DMS114 treated with DMSO at 0.1 percent for 48 hours (cell line): ENCODE results near the gene CHD5.

Experiments used
- DNase-seq: peaks from one replicate; lab custom pipeline; 2025; ENCODE audit not compliant: unreplicated experiment; lab: John Stamatoyannopoulos, UW

Gene CHD5

DNA sequence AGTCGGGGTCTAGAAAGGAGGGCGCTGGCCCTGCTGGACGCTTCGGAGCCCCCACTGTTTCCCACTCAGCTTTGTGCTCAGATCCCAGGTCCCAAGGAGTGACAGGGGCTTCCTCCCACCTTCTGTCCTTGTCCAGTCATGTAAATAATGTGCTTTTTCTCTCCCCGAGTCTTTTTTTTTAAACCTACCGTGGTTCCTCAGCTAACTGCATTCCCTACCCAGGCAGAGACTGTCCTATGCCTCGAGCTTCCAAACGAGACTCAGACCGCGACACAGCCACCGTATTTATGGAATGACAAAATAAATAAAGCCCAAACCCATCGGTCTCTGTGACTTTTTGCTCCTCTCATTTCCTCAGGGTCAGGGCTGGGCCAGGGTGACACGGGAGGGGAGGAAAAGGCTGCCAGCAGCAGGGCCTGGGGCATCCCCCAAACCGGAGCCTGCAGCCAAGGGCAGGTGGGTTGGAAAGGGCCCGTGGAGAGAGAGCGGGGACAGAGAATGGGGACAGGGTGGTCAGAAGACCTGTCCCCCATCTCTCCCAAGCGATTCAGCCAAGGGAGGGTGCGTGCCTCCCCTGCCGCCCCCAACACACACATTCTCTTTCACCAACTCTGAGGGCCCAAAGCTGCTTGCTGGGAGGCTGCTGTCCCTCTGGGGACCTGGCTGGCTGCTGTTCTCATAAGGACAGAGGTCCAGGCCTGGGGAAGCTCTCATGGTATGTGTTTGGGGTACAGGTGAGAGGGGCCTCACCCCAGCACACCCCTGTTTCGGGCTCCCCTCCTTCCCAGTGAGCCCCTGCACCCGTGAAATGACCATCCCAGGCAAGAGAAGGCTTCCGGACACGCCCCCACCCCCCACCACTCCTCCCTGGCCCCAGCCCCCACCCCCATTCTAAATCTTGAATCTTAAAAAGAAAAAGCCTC lies 79.0 kb downstream of the CHD5 start:
- no peak for DNase-seq

DNA sequence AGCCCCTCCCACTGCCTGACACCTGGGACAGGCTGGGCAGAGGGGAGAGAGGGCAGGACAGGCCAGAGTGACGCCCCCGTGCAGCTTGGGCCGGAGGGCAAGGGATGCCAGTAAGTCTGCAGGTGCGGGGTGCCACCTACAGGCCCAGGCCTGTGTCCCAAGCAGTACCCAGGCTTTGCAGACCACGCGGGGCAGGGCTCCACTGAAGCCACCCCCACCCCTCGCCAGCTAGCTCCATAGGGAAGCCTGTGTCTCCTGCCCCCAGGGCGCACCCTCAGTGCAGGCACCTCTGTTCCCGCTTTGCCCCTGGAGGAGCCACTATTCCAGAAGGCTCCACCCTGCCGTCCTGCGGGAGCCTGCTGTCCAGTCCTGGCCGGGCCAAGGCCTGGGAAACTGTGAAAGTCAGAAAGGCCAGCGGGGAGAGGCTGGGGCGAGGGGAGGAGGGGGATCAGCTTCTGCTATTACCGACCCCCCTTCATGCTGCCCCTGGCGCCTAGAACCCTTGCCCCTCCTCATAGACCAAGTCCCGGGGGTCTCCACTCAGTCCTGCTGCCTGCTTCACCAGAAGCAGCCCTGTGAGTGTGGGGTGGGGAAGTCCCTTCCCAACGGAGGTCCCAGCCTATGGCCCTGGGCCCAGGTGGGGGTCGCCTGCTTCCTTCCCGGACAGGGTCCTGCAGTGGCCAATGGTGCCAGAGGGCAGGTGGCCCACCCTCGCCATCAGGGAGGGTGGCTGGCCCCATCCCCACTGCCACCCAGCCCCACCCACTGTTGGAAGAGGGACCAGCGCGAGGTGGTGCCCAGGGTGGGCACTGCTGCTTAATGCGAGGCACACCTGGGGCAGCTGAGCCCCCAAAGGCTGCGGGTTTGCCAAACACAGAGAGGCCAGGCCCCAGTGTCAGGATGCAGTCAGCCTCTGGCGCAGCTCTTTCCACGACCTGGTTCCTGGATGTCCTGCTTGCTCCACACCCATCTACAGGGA lies 80.0 kb downstream of the CHD5 start:
- DNase-seq: no peak

DNA sequence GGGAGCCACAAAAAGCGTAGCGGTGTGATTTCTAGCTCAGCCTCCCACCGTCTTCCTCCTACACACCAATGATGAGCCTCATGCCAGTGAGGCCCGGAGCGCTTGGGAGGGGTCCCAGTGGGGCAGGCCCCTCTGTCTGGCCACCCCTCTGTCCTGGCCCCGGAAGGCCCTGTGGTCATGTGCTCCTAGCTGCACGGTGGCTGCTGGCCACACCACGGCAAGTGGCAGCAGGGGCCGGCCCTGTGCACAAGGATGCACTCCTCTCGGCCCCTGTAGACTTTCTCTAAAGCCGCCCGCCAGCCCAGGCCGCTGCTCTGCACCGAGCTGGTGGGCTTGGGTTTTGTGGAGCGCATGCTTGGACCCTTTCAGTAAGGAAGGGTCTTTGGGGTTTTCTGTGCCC lies 80.8 kb downstream of the CHD5 start:
- DNase-seq: no peak

DNA sequence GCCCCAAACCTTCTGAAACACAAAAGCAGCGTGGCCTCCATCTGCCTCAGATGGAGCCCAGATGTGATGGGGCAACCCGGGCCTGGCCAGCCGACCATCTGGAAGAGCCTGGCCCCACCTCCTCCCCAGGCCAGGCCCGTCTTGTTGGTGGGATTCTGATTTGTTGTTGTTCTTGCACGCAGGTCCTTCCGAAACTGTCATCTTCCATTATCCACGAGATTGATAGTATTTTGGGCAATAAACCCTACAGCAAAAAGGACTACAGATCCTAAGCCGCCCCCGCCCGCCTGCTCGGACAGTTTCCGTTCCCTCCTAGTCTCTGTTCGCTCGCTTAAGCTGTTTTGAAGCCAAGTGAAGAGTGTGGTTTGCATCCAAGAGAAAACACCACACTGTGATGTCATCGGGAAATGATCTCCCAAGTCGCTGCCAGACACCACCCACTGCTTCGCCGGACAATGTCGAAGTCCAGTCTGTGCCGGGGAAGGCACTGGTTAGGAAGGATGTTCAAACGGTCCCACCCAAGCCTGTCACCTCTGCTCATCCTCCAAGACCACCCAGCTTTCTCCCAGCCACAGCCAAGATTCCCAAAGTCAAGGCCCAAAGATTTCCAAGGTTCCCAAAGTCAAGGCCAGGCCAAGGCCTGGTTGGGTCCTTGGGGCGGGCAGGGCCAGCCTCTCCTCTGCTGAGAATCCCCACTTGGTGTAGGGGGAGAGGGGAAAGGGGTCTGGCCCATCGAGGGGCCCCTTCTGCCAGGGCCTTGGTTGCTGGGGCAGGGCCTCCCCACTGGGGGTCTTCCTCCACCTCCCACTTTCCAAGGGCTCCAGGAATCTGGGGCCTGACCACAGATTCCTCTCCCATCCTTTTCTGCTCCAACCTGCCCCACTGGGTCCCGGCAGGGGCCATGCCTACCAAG lies 81.6 kb downstream of the CHD5 start:
- no peak for DNase-seq

DNA sequence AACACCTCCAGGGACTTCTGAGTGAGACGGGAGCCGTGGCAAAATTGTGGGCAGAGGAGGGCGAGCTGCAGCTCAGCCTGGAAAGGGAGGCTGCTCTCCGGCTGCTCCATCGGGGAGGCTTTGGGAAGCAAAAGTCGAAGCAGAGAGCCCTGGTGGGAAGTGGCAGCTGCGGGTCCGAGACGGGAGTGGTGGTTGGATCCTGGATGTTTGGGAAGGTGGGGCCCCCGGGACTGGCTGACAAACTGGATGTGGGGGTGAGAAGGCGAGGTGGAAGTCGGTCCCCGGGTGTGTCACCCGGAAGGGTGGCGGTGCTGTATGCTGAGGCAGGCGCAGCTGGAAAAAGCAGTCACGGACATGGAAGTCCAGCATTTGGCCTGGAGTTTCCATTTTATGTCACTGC lies 82.3 kb downstream of the CHD5 start:
- no peak for DNase-seq

DNA sequence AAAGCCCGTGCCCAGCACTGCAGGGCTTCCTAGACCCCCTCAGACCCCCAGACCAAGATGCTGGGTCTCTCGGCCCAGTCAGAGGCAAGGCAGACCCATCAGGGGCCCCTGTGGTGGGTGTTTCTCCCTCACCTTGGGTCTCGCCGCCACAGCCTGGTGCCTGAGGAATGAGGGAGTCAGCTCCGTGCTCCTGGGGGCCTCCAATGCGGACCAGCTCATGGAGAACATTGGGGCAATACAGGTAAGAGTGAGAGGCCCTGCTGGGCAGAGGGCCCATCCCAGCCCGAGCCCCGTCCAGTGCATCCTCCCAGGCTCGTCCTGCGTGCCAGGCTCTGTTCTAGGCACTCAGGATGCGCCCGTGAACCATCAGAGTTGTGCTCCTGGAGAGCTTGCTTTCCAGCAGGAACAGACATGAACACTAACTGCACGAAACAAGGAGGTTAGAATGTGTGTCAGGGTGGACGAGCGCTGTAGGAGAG lies 83.0 kb downstream of the CHD5 start:
- no peak for DNase-seq

DNA sequence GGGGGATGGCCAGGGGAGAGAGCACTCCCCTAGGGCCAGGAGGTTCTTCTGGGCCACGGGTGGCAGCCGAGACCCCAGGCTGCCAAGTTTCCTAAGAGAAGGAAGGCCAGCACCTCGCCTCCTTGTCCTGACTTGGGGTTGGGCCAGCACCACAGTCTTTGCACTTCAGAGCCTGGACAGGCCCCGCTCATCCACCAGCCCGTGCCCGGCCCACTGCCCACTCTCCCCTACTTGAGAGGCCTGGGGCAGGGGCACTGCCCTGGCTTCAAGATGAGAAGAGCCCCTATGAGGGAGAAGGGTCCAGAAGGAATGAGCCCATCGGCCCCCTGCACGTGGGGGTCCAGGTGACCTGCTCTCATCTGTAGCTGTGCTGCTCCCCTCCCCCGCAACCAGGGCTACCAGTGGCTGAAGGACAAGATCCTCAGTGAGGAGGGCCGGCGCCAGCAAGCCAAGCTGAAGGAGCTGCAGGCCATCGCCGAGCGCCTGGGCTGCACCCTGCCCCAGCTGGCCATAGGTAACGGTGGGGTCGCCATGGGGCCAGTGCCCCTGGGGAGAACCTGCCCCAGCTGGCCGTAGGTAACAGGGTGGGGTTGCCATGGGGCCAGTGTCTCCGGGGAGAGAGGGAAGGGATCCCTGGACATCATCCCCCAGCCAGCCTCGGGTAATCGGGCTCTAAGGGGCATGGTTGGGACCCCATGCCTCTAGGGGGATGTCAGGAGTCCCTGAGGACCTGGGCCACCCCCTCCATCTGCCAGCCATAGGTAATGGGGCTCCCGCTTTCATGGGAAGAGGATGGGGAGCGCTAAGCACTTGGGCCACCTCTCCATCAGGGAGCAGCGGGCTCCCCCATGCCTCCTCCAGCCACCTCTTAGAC lies 83.6 kb downstream of the CHD5 start:
- DNase-seq: no peak

DNA sequence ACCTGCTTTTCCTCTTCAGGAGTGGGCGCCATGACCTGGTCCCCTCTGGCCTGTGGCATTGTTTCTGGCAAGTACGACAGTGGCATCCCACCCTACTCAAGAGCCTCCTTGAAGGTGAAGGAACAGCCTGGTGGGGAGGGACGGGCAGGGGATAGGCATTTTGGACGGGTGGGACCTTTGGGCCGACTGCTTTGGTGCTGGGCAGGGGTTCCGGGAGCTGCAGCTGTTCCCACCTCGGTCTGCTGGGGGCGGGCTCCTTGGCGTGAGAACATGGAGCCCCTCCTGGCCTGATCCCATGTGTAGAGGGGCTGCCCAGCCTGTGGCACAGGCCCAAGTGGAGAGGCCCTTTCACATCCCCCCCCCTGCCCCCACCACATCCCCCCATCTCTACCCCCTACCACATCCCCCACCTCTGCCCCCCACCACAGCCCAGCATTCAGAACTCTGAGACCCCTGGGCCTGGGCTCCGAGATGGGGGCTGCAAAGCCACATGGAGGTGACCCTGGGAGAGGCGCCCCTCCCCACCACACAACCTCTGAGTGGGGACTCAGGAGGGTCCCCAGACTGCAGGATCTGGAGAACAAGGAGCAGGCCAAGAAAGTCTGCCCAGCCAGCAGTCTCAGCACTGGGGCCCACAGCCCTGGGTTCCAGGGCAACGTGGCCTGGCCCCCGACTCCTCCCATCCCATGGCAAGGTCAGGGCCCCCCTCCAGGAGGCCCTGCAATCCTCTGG lies 84.4 kb downstream of the CHD5 start:
- DNase-seq: no peak

DNA sequence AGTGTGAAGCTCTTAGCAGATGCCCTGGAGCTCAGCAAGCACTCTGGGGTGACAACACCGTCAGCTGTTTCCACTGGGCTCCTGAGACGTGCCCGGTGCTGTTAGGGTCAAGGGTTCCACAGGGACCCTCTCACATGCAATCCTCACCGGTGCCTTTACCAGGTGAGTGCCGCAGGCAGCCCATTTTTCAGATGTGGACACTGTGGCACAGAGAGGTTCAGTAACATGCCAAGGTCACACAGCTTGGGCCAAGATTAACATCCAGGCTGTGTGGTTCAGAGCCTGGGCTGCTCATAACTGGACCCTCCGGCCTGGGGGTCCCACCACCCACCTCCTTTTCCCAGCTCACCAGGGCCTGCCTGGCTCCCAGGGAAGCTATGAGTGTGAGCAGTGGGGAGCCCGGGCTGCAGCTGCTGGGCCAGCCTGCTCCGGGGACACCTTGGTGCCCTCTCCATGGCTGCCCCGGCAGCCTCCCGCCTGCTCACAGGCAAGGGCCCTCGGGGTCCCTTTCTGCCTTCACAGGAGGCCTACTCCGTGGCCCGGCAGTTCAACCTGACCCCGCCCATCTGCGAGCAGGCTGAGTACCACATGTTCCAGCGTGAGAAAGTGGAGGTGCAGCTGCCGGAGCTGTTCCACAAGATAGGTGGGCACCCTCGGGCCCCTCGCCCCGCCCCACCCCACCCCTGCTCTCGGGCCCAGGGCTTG lies 85.2 kb downstream of the CHD5 start:
- no peak for DNase-seq

DNA sequence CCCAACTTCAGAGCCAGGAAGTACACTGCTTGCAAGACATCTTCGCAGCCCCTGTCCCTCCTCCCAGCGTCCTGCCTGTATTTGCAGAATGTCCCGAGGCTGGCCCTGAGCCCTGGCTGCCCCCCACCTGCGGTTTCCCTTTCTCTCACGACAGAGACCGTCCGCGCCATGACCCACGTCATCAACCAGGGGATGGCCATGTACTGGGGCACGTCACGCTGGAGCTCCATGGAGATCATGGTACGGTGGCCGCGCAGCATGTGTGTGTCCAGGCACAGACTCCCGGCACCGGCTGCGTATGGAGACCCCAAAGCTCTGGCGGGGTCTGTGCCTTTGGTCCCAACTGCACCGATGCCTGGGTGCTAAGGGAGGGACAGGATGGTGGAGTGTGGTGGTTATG lies 85.9 kb downstream of the CHD5 start:
- DNase-seq: no peak

DNA sequence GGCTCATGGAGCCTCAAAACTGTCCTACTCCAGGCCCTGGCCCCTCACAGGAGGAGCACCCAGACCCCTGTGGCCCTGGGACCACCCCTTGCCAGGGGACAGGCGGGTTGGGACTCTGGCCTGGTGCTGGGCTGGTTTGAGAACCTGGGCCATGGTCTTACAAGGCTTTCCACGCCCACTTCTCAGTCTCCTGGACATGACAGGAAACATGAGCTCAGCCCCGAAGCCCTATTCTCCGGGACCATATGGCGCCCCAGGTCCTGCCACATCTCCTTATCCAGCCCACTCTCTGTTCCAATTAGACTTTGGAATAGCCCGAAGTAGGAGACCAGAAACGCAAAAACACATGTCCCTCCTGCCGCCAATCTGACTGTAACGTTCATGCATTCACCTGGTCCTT lies 86.5 kb downstream of the CHD5 start:
- no peak for DNase-seq

DNA sequence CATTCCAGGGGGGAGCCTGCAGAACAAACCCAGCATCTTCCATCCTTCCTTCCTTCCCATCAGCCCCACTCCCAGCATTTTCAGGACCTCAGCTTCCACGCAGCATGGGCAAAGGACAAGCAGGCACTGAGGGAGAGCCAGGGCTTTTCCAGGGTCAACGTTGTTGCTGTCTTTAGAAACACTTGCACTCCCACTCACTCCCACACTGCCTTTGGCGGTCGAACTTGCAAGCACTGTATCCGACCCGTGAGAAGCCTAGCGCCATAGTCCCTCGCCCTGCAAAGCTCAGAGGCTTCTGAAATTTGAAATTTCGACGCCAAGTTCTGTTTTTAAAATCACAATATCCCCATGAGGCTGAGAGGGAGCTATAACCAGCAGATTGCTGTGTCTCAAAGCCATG lies 87.0 kb downstream of the CHD5 start:
- DNase-seq: no peak

DNA sequence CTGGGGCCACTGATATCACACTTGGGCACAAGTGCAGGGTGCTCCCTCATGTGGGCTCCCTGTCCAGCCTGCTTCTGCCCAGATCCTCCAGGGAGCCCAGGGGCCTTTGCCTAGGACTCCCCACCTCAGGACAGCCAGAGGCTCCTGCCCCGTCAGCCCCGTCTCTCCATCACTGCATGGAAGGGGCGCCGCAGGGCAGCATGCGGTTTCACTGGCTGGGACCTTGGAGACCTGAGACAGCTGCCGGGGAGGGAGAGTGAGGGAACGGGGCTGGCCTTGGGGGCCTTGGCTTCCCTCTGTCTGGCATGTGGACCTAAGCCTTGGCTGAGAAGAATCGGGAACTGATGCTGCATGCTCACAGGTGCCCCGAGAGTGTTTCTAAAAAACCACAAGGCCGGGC lies 87.9 kb downstream of the CHD5 start:
- no peak for DNase-seq

DNA sequence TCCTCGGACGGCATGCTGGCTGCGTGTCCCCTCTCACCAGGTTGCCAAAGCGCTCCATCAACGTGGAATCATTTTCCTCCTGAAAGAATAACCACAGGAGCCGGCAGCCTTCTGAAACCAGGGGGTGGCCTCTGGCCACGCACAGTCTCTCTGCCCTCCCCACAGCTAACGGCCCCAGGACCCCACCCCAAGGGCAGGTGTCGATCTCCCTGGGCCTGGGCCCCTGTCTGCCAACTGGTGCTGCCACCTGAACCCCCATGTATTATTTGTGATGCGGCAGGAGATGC lies 88.4 kb downstream of the CHD5 start:
- DNase-seq: no peak

DNA sequence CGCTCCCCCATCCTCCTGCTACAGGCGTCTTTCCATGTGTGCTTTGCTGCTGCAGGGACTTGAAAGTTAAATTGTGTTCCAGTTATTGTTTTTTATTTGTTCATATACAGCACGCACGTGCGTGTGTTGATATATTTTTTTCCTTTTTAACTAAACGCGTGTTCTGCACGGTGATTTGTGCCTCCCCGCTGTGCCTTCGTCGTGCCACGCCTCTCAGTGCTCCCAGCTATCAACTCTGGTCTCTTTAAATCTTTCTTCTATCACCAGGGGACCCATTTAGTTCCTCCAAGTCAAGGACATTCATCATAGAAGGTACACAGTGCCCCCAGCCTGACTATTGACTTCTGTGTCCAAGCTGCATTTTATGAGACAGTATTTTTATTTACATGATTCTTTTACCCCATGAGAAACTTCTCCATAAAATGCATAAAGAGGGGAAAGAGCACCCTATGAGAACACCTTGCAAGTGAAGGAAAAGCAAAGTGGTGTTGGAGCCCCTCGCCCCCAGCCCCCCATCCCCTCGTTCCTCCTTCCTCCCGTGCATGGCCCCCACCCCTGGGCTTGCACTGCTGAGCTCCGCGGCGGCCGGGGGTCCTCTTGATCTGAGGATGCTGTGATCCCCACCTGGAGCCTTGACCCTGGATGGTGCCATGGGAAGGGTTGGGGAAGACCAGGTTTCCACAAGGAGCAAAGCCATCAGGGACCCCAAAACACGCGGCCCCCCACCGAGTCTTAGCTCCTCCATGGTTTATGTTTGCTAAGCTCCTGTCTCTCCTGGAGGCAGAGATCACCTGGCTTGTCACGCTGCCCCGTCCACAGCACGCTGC lies 88.9 kb downstream of the CHD5 start:
- DNase-seq: no peak

DNA sequence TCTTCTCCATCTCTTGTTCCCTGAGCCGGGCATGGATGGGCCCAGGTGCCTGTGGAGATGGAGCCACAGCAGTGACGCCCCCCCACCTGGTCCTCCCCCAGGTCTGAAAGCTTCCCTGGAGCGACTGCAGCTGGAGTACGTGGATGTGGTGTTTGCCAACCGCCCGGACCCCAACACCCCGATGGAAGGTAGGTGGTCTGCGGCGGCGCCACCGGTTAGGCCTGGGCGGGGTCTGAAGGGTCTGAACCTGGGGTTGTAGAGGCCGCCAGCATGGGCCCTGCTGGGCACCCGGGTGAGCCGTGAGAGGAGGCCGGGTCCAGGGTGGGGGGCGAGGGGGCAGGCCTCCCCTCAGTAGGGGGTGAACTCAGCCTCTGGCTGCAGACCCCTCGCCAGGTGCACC lies 89.8 kb downstream of the CHD5 start:
- no peak for DNase-seq

DNA sequence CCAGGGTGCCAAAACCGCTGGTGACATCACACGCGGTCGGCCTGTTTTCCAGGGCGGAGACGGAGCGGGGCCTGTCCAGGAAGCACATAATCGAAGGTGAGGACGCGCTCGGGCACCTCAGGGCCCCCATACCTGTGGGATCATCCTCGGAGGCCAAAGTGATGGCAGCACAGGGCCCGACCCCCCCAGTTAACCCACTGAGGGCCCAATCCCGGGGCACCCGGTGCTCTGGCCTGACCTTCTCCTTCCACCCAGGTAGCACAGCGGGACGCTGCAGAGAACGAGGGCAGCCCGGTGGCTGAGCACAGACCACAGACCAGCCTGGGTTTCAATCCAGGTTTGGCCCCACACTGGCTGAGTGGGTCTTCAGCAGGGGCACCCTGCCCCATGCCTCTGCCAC lies 91.2 kb downstream of the CHD5 start:
- no peak for DNase-seq

DNA sequence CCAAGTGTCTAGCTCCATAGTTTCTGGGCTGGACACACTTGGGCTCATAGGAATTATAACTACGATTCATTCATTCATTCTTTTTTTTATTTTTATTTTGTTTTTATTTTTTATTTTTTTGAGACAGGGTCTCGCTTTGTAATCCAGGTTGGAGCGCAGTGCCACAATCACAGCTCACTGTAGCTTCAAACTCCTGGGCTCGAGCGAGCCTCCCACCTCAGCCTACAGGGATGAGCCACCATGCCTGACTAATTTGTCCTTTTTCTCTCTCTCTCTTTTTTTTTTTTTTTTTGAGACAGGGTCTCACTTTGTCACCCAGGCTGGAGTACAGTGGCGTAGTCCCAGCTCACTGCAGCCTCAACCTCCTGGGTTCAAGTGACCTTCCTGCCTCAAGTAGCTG lies 92.2 kb downstream of the CHD5 start:
- no peak for DNase-seq
